SHP77 (cell line): ENCODE measurements around the gene LY6G6F.

Experiments used
- DNase-seq, 2 experiments: peaks; one replicate each; lab custom pipeline; 2025; lab: John Stamatoyannopoulos, UW

The LY6G6F gene, protein sequence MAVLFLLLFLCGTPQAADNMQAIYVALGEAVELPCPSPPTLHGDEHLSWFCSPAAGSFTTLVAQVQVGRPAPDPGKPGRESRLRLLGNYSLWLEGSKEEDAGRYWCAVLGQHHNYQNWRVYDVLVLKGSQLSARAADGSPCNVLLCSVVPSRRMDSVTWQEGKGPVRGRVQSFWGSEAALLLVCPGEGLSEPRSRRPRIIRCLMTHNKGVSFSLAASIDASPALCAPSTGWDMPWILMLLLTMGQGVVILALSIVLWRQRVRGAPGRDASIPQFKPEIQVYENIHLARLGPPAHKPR

DNA sequence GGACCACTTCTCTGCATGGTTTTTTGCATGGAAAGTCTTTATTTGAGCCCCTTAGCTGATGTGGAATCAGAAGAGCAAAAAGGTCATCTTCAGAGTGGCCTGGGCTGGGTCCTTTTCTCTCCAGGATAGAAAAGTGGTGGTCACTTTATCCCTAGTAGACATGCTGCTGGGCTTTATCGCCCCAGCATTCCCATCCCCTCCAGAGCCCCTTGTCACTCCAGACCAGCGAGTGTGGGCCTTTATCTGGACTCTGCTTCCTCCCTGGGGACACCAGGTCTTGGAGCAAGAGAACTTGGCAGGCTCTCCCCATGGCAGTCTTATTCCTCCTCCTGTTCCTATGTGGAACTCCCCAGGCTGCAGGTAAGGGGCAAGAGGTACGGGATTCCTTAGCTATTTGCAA is at the start of gene LY6G6F:
Gene LY6G6F, plus strand, starts transcription at position 268 of the 400 bp plus-strand sequence. Its CDS starts 41 bp downstream, at position 309.
- no peak for DNase-seq

DNA sequence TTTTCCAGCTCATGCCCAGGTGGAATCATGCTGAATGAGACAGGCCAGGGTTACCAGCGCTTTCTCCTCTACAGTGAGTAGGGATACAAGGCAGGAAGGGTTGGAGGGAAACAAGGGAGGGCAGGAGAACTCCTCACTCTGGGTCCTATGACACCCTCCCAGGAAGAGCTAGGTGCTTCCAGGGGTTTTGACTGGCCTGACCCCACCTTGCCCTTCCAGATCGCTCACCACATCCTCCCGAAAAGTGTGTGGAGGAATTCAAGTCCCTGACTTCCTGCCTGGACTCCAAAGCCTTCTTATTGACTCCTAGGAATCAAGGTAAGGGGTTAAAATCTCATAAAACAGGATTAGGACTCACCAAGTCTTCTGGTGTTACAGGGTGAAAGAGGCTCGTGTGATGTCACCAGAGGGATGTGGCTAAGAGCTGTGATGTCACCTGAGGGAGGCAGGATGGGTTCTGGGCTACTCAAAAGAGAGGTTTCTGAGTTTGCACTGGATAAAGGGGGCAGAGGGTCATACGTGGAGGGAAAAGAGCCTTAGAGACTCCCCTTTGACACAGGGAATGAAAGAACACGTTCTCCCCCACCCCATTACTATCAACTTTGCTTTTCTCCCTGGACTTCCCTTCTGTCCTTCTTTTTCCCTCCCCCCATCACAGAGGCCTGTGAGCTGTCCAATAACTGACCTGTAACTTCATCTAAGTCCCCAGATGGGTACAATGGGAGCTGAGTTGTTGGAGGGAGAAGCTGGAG is 49.1 kb upstream of the LY6G6F start:
- no peak for DNase-seq

DNA sequence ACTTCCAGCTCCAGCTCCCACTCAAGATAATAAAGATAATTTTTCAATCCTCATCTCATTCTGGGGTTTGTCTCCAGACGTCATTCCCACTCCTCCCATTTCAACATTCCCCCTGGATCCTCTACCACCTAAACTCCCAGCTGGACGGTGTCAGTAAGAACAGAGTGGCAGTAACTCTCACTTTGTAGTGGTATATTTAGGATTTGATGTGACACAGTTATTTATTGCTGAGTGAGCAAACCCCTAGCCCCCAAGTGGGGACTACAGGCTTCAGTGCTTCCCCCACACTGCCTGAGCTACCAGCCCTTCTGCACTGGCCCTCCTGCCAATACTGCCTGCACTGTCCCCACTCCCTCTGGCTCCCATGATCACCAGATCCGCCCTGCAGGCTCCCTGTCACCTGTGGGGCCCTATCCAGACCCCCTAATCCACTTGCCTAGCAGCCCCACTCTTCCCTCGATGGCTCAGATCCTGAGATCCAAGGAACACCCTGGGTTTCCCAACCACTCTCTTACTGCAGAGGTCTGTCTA is 48.4 kb upstream of the LY6G6F start:
- DNase-seq = no peak

DNA sequence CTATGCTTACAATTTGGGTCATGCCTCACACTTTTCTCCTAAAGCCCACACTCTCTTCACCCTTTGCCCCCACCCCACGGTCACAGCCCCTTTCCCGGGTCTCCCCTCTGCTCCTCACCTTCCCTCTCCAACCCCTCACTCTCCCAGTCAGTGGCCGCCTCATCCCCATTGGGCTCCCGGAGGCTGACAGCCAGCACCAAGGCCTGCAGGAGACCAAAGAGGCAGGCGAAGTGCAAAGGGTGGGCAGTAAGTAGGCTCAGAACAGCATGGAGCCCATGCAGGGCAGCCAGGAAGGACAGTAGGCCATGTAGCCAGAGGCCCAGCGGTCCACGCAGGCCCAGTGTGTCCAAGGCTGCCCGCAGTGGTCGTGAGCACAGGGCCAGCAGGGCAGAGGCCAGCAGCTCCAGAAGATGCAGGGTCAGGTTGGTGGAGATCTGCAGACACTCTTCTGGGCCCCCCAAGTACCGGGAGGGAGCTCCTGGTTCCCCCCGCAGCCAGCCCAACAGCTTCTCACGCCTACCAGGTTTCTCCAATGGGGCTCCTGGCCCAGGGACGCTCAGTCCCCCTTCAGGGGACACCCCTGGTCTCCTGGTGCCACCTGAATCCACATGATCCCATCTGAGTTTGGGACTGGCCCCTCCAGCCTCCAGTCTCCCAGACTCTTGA is 47.5 kb upstream of the LY6G6F start:
- no peak for DNase-seq

DNA sequence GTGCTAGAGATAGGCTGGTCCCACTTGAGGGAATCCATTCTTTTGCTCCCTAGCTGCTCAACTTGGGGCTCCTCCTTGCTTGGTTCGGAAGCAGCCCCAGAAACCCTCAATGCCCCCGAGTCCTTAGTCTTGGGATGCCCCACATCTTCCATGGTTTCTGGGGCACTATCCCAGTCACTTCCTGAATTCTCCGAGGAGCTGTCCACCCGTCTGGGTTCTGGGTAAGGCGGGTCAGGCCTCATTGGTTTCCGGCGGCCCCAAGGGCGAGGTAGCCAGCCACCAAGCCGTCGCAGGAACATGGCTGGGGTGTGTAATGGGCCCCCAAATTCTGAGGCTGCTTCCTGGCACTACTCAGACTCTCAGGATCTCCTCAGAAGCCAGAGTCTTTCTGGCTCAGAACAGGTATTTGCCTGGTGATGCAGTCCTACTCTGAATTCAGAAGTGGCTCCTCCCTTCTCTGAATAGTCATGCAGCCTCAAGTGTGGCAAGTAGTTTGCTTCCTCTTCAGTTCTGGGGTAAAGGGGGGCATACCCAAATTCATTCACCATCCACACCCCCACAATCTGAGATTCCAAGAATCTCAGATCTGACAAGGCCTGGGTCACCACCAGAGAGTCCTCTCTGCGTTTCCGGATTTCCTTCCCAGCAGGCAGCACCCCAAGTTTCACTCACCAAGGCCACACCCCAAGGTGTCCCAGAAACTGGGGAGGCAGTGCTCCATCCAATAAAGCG is 46.9 kb upstream of the LY6G6F start:
- no peak for DNase-seq

DNA sequence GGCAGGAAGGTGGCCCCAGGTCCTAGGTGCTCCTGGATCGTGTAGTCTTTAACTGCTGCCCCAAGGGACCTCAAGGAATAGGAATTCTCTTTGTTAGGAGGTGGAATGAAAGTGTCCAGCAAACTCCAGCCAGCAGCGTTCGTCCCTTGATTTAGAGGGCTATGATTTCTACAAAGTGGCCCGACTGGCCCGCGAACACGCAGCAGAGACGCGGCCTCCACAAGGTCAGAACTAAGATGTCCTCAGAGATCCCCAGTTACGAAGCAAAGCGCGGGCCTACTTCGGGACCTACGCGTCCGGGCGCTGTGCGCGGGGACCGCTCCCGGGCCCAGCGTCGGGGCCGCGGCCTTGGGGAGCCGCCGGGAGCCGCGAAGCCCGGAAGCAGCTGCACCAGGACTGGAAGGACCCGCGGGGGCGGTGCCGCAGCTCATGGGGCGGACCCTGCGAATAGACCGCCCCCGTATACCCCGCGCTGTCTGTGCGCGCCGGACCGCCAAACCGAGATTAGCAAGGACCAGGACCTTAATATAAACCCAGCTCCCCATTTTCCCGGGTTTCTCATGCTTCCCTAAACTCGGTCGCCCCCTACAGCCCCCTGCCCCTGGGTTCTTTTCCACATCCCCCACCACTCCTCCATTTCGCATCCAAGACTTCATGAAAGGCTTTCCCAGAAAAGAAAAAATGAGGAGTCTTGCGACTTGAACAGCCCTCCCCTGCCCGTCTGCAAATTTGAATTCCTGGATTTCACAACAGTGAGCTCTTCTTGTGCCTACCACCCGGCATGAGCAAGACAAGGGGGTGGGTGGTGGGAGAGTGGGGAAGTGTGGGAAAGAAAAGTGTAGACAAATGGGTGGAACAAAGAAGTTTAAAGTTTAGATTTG is 46.0 kb upstream of the LY6G6F start, which contains the start of gene C6orf47:
Gene C6orf47, minus strand, starts transcription at position 398 of the 881 bp plus-strand sequence. CDS start 831 bp downstream, outside the sequence.
- DNase-seq = peak; percentile 66 to 85

DNA sequence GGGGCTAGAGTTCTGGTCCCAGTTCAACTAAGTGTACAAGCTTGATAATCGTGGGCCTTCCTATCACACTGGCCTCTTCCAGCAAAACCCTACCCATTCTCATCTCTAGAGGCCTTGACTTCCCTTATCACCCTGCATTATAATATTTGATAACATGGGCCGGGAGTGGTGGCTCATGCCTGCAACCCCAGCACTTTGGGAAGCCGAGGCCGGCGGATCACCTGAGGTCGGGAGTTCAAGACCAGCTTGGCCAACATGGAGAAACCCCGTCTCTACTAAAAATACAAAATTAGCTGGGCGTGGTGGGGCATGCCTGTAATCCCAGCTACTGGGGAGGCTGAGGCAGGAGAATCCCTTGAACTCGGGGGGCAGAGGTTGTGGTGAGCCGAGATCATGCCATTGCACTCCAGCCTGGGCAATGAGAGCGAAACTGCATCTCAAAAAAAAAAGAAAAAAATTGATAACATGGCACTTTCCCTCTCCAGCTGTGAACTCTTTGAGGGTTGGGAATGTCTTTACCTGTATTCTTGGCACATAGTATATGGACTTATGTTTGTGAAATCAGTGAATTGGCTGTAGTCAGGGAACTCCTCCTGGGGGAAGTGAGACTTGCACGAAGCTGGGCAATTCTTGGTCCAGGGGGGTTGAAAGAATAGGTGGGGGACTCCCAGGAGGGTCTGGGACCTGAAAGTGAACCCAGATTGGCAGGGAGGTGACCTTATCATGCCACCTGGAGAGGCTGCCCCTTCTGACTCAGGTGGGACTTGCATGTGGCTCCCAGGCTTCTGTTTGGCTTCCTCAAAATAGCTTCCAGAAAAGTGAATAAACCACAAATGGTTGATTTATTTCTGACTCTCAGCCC is 45.2 kb upstream of the LY6G6F start:
- DNase-seq = no peak

DNA sequence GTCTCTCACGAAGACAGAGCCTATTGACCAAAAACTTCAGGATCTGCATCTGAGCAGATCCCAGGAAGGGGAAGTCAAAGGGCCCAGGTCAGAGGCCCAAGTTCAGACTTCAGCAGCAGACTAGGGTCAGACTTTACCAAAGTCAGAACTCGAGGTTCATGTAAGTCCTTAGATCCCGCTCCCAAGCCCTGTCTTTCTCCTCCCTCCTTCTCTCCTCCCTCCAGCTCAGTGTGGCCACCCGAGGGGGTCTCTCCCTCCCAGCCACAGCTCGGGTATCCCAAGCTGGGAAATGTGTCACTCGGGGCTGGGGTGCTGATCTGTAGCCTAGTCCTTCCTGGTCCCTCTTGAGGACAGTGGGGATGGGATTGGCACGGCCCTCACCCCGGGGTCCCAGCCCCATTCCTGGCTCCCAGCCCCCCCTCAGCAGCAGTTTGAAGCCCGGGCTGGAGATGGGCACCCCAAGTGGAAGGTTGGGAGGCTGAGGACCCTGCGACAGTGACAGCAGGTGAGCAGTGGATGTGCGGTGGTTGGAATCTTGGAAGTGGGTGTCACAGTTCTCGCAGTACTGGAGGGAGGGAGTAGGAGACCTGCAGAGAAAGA is 44.4 kb upstream of the LY6G6F start:
- no peak for DNase-seq

DNA sequence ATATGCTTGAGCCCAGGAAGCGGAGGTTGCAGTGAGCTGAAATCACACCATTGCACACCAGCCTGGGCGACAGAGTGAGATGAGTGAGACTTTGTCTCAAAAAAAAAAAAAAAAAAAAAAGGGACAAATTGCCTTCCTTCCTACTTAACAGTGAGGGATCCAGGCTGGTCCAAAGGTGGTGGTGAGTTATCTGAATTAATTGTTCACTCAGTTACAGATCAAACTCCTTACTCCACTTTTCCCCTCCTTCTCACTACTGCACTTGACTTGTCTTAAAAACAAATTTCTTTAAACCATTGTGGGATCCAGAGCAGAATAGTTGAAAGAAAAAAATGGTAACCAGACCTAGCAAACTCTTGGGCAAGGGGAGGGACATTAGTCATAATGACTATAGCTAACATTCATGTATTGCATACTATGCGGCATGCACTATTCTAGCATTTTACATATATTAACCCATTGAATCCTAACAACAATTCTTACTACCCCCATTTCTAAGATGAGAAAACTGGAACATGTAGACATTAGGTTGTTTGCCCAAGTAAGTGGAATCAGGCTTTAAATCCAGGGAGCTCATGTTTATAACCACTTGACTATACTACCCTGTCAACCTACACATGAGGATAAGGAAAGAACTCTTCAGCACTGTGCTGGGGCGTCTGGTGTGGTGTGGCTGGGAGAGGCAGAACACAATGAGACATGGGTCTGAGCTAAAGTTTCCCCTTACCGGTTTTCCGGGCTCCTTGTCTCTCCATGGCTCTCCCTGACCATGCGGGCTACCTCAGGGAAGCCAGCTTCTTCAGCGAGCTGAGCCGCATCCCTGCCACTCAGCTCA is 43.3 kb upstream of the LY6G6F start:
- no peak for DNase-seq

DNA sequence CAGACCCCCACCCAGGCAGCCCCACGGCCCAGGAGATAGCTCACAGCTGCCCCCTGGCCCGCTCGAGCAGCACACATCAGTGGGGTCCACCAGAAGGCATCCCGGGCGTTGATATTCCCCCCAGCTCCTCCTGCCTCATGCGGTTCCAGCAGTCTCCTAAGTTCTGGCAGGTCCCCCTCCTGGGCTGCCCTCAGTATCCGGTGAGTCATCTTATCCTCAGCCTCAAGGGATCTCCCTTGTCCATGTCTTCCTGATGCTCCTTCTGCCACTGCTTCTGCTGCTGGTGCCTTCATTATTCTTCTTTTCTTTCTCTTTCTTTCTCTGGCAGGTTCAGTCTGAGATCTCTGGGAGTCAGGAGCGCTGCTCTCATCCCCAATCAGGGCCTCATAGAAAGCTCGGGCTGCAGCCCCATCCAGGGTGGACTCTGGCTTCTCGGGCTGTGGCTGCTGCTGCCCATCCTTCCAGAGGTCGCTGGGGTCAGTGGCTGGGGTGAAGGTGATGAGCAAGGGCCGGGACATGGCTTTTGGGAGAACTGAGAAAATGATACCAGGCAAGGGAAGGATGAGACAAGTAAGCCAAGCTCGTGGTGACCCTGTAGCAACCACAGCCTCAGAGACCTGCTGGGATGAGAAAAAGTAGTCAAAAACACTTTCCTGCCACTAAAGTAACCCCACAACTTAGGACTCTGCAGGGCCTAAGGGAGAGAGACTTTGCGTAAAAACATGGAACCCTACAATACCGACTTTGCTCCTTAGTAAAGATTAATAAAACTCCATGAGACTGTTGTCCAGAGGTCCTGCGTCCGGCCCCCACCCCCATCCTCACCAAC is 42.5 kb upstream of the LY6G6F start:
- DNase-seq = no peak

DNA sequence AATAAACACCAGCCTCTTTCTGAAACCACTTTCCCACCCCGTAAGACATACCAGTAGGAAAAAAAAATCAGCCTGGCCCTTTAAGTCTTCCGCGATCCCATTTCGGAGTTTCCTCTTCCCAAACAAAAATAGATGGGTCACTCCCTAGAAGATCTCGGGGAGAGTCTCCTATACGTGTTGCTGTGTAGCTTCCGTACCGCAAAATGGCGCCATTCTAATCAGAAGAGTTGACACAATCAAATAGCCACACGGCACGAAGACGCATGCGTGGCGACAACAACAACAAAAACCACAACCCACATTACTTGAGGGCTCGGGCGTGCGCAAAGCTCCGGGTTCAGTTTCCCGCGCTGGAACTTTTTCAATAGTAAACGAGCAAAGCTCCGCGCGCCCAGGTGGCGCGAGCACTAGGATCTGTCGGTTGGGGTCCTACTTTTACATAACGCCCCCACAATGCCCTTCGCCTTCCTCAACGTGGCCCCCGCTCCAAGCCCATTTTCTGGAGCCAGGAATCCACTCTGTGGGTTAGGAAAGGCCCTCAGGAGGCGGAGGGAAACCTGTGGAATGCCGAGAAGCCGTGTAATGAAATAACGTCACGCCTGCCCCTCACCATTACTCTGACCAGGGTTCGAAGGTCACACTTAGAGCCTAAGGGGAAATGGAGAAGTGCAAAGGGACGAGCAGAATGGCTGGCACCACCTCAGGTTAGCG is 41.7 kb upstream of the LY6G6F start, which contains the start of gene GPANK1:
Gene GPANK1, minus strand, starts transcription at position 208 of the 711 bp plus-strand sequence. CDS start 519 bp downstream, outside the sequence.
- peak; percentile 80 to 90 for DNase-seq

DNA sequence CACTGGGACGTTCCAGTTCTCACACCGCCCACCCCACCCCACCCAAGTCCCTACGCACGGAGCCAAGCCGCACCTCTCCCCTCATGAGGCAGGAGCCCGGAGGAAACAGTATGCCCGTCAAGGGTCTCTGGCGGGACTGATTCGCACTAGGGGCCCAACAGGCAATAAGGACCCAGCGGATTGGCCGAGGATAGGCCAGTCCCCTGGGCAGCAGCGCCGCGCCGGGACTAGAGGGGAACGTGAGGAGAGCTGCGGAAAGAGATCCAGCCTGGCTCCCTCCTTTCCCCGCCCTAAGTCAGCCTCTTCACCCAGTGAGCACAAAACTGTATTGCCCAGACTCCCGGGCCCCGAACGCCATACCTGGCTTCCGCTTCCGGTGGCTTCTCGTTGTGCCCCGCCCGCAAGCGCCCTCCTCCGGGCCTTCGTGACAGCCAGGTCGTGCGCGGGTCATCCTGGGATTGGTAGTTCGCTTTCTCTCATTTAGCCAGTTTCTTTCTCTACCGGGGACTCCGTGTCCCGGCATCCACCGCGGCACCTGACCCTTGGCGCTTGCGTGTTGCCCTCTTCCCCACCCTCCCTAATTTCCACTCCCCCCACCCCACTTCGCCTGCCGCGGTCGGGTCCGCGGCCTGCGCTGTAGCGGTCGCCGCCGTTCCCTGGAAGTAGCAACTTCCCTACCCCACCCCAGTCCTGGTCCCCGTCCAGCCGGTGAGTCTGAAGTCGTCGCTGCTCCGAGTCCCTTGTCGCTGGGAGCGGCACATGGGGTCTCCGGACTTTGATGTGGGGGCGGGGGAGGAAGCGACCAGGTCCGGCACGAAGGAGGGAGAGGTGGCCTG is 40.9 kb upstream of the LY6G6F start, which contains the start of gene CSNK2B:
Gene CSNK2B, plus strand, starts transcription at position 580 of the 836 bp plus-strand sequence. CDS start 752 bp downstream, outside the sequence.
- DNase-seq = peak; percentile 97 to 98

DNA sequence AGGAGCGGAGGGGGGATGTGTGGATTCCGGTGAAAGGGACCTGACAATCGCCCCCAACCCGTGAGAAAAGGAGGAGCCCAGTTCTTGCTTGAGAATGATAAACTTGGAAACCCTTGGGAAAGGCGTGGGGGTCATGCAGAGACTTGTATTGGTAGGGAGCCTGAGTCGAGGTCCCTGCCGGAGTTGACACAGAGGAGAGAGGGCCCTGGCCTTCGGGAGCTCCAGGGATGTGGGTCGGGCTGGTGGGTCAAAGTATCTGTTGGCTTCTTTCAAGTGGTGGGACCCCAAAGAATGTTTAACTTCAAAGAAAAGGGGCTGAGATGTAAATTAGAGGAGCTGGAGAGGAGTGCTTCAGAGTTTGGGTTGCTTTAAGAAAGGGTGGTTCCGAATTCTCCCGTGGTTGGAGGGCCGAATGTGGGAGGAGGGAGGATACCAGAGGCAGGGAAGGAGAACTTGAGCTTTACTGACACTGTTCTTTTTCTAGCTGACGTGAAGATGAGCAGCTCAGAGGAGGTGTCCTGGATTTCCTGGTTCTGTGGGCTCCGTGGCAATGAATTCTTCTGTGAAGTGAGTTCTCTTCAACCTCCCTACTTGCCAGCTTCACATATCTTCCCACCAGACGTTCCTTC is 40.2 kb upstream of the LY6G6F start:
- DNase-seq = no peak

DNA sequence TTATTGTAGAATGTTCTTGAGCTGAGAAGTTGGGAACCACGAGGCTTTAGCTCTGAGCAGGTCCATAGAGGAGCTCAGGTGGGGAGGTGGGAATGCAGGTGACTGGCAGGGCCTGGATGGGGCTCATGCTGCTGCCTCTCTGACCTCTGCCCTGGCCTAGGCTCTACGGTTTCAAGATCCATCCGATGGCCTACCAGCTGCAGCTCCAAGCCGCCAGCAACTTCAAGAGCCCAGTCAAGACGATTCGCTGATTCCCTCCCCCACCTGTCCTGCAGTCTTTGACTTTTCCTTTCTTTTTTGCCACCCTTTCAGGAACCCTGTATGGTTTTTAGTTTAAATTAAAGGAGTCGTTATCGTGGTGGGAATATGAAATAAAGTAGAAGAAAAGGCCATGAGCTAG is 37.0 kb upstream of the LY6G6F start, which contains the start of gene LY6G5B:
Gene LY6G5B, plus strand, starts transcription at position 301 of the 400 bp plus-strand sequence. CDS start 975 bp downstream, outside the sequence.
- no peak for DNase-seq

DNA sequence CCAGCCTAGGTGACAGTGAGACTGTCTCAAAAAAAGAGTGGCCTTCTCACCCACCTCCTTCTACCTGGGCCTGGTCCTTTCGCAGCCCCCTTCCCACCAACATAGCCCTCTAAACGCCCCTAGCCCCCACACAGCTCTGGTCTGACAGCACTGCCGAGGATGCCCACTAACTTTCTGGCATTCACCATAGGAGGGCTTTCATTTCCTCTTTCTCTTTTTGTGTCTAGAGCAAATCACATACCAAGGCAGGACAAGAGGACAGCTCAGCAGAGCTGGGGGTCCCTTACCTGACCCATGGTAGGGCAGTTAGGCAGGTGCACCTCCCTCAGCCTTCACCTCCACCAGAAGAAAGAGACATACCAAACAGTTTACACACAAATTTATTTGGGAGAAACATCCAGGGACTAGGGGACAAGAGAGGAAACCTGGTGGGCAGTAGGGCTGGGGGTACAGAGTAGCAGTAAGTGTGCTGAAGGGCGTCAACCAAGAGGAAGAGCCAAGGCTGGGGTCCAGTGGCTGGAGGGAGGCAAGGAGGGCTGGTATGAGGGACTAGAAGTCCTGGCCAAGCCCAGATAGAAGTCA is 30.3 kb upstream of the LY6G6F start:
- DNase-seq = no peak
